ENCODE data around the gene DDHD1.

DNA sequence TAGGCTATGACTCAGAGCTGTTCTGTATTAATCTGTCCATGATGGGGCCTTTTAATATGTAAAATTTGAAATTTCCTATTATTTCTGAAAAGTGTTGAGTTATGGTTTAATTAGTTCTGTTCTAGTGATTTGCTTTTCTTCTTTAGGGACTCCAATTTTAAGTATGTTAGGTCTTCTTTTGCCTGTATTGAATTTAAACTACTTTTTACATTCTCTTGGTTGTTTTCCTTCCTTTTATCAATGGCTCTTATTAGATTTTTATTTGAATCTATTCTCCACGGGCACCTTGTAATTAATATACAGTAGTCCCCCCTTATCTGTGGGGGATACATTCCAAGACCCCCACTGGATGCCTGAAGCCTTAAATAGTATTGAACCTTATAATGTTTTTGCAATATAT, 46.4 kb downstream of the DDHD1 start:
- TF ChIP-seq CTCF (conservative IDR thresholded peaks at IDR 0.05; ENCODE audit: low read length) (no peak), EZH2phosphoT487 (IDR thresholded peaks at IDR 0.05; ENCODE audit: borderline replicate concordance) (no peak)
